GM12892 (cell line): ENCODE data around the gene CFAP97D2.
"Not testable (repeated sequence)": the region's sequence is repeated elsewhere in the genome, so short reads cannot be mapped to it uniquely, and the experiment has no call there.

Source experiments
- DNase-seq: peaks from one replicate; pipeline ENCODE4 v3.0.0; 2011; ENCODE audit not compliant: insufficient read length
- FAIRE-seq: peaks from 2 replicates; lab custom pipeline; 2011; peaks lifted over from hg19 to GRCh38; lab: Jason Lieb, UNC
- POLR2A ChIP-seq: IDR thresholded peaks from 2 replicates; pipeline ENCODE4 v1.6.1; 2011; ENCODE audit warnings: low read depth, low read length, control low read depth
- POLR2AphosphoS5 ChIP-seq: IDR thresholded peaks from 2 replicates; pipeline ENCODE4 v1.6.1; 2011; ENCODE audit warnings: low read depth, low read length, control low read depth
- TAF1 ChIP-seq: IDR thresholded peaks from 2 replicates; pipeline ENCODE4 v1.6.1; 2011; ENCODE audit warnings: low read depth, mild to moderate bottlenecking, control low read depth, low read length, borderline replicate concordance

CFAP97D2 gene

DNA sequence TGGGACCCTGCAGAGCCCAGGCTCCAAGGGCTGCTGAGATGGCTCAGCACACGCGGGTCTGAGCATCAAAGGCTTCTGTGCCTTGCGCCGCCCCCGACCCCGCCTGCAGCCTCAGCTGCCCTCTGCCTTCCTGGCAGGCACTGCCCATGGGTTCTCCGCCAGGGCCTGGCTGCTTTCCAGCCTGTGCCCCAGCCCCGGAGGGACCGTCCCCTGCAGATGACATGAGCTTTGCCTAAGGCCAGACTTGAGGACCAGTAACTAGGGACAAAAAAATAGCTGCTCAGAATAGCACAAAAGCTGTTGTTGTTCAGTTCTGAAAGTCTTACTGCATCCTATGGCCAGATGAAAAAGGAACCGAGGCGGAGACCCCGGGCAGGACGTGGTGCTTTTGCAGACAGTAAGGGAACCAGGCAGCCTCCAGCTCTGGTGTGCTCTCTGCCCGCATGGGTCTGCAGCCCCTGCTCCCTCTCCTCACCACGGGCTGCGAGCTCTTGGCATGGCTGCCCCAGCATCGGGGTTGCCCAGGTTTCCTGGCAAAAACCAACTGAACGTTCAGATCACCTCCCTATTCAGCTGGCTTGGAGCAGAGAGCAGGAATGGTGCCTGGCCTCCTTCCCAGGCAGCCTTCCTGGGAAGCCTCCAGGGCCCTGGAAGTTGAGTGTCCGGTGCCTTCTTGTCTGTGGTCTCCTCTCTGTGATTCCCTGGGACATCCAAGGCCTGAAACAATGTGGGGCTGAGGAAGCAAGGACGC lies 12.5 kb upstream of the CFAP97D2 start:
- DNase-seq, result no peak
- no peak for FAIRE-seq
- TF ChIP-seq POLR2AphosphoS5 (no peak), POLR2A (no peak), TAF1 (no peak)

DNA sequence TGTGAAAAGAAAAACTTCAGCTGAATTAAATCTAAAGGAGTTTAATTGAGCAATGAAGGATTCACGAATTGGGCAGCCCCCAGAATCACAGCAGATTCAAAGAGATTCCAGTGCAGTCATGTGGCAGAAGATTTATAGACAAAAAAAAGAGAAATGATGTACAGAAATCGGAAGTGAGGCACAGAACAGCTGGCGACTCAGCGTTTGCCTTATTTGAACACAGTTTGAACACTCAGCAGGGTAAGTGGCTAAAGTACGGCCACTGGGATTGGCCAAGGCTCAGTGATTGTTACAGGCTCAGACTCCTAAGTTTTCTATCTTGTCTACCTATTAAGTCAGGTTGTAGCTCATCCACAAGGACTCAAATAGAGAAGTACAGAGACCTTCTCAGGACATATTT lies 11.6 kb upstream of the CFAP97D2 start:
- DNase-seq (no peak), FAIRE-seq (no peak)
- no peak for TF ChIP-seq POLR2AphosphoS5
- TF ChIP-seq TAF1, result no peak
- TF ChIP-seq POLR2A, result no peak

DNA sequence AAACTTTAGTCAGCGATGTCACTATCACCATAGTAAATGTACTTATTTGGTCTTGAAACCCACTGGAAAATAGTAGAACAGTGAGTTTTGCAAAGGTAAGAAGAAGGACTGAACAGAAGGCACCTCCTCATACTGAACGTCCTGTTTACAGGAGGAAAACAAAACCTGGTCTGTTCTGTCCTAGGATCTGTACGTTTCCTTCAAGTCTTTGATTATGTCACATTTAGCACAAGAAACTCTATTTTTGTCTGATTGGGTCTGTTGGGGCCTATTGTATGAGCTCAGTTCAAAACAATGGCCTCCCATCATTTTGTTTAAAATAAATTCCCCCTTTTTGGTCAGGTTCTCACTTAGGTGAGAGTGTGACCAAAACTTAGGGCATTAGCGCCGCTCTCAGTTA lies 11.2 kb upstream of the CFAP97D2 start:
- no peak for TF ChIP-seq POLR2A
- FAIRE-seq, result no peak
- no peak for DNase-seq

DNA sequence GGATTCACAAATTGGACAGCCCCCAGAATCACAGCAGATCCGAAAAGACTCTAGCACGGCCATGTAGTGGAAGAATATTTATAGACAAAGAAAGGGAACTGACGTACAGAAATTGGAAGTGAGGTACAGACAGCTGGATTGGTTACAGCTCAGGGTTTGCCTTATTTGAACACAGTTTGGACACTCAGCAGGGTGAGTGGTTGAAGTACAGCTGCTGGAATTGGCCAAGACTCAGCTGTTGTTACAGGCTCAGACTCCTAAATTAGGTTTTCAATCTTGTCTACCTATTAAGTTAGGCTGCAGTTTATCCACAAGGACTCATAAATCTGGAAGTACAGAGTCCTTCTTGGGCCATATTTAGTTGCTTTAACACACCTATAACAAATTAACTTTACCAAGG lies 5.8 kb upstream of the CFAP97D2 start:
- TF ChIP-seq POLR2A (no peak), TAF1 (no peak), POLR2AphosphoS5 (no peak)
- DNase-seq (no peak), FAIRE-seq (no peak)

DNA sequence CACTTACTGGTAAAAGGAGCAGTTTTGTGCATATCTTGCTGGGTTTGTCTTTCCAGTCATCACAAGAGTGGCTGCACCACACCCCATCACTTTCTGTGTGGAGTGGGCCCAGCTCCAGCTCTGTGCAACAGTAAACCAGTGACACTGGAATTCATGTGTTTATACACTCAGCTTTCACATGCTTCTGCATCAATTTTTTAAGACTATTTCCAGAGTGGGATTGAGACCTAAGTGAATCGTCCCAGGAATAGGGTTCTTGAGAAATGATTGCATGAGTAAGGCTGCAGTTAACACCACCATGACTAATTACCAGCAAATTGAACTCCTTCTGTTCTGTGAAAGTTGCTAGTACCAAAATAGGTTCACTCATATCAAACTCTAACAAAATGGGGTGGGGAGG lies 5.3 kb upstream of the CFAP97D2 start:
- TF ChIP-seq POLR2A (no peak), TAF1 (no peak), POLR2AphosphoS5 (no peak)
- FAIRE-seq, result no peak
- DNase-seq, result no peak

DNA sequence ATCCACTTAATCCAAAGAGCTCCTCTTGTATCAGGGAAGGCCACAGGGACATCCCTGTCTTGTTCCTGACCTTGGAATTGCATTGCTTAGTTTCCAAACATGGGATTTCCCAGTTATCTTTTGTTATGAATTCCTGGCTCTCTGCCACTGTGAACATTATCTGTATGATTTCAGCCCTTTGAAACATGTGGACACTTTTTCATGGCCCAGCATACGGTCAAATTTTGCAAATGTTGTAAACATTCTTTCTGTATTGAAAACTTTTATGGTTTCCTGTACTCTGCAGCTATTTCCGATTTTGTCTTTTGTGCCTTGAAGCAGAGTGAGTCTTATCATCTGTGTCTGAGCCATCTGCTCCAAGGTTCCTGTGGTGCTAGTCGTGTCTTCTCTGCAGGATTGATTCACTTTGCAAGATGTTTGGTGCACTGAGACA lies 4.5 kb upstream of the CFAP97D2 start:
- DNase-seq (no peak), FAIRE-seq (no peak)
- TF ChIP-seq TAF1, result no peak
- no peak for TF ChIP-seq POLR2A
- TF ChIP-seq POLR2AphosphoS5, result no peak

DNA sequence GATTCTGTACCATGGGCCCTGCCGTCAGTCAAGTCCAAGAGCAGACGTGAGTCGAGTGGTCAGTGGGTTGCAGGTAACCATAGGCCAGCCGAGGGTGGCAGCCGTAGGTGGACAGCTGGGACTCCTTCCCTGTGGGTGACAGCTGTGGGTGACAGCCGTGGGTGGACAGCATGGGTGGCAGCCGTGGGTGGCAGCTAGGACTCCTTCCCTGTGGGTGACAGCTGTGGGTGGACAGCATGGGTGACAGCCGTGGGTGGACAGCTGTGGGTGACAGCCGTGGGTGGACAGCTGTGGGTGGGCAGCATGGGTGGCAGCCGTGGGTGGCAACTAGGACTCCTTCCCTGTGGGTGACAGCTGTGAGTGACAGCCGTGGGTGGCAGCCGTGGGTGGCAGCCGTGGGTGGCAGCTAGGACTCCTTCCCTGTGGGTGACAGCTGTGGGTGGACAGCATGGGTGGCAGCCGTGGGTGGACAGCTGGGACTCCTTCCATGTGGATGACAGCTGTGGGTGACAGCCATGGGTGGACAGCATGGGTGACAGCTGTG lies 2.6 kb upstream of the CFAP97D2 start:
- DNase-seq, FAIRE-seq: not testable (repeated sequence)

DNA sequence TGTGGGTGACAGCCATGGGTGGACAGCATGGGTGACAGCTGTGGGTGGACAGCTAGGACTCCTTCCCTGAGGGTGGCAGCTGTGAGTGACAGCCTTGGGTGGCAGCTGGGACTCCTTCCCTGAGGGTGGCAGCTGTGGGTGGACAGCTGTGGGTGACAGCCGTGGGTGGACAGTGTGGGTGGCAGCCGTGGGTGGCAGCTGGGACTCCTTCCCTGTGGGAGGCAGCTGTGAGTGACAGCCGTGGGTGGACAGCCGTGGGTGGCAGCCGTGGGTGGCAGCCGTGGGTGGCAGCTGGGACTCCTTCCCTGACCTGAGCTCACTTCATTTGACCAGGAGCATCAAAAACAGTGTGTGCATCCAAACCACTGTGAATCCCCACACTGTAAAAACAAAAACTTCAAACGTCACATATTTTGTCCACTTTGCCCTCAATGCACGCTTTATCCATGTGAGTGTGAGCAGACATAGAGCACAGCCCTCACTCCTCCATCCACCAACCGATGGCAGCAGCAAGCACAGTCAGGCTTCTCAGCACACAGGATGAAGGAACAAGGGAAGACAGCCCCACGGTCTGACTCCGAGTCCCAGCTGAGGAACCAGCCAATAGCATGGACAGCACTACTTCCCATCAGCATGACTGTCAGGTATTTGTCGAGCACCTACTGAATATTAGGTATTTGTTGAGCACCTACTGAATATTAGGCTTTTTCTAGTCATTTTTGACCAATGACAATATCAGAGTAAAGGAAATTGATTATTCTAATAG lies 1.6 kb upstream of the CFAP97D2 start:
- FAIRE-seq, result no peak
- TF ChIP-seq TAF1 (no peak), POLR2AphosphoS5 (no peak)

DNA sequence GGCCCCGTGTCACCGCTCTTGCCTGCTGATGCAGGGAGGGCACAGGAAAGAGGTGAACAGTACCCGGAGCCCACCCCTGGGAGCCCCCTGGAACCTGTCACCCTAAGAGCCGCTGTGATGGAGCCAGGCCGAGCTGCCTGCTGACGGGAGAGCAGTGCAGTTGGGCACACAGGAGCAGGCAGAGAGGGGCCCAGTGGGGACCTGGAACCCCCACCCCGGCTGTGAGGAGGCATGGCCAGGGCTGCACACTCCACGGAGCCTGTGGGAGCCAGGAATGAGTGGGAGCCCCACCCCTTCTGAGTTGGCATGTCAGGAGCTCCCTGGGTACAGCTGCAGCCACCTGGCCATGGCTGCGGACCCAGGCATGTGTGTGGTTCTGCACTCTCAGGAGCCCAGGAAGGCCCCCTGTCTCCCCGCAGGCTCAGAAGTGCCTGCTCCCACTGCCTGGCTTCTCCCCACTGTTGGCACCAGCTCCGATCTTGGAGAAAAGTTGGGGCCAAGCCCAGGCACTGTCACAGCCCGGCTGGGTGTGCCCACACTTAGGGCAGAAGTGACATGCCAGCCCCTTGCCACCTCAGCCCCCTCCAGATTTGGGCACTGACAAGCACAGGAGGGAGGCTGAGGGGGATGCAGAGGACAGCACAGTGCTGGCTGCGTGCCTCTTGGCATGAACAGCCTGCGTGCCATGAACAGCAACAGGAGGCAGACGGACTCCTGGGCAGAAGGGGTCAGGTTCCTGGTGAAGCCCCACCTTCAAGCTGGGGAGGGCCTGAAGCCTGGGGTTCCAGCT lies 6.3 kb downstream of the CFAP97D2 start:
- FAIRE-seq (no peak), DNase-seq (no peak)
- TF ChIP-seq TAF1 (no peak), POLR2A (no peak), POLR2AphosphoS5 (no peak)

More for the DNA sequence above, 1.6 kb upstream of the CFAP97D2 start:
- no peak for DNase-seq

DNA sequence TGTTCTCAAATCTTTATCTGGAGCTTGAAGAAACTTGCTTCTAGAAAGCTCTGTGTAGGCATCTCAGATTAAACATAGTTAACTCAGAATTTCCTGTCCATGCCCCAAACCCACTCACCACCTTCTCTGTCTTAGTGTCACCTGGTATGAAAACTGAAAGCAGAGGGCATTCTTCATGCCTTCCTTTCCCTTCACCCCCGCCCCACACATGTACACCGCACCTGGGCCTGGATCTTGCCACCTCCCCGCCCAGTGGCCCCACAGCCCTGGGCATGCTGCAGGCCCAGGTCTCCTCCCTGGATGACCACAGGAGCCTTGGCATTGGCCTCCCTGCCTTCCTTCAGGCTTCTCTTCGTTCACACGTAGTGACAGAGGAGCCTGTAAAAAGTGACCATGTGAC lies 15.8 kb downstream of the CFAP97D2 start:
- DNase-seq (no peak), FAIRE-seq (no peak)
- no peak for TF ChIP-seq TAF1
- no peak for TF ChIP-seq POLR2A
- TF ChIP-seq POLR2AphosphoS5, result no peak

DNA sequence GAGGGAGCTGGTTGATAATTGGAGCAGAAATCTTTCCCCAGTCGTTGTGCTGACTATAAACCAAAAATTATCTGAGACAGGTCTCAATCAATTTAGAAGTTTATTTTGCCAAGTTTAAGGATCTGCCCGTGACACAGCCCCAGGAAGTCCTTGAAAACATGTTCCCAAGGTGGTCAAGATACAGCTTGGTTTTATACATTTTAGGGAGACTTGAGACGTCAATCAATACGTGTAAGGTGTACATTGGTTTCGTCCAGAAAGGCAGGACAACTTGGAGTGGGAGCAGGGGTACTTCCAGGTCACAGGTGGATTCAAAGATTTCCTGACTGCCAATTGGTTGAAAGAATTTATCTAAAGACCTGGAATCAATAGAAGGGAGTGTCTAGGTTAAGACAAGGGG lies 17.6 kb downstream of the CFAP97D2 start:
- FAIRE-seq, result no peak
- no peak for DNase-seq
- no peak for TF ChIP-seq POLR2A
- TF ChIP-seq POLR2AphosphoS5, result no peak
- TF ChIP-seq TAF1, result no peak
